Measurements from ENCODE around the gene NISCH. TPM values are rescaled to one million over a fixed set of nuclear protein-coding genes. Genes with fewer than 3 reads are reported as not detected.

The NISCH gene
- polyA plus RNA-seq, 1 donor (not counting 4 experiments of a cell fraction or from before 2014, with no cell fraction given), result 48.1 TPM

- TF ChIP-seq EZH2 (IDR thresholded peaks at IDR 0.05; ENCODE audit: low read length) (no peak), CTCF (optimal IDR thresholded peaks at IDR 0.05 in 1 of 3, IDR thresholded peaks at IDR 0.05 in 1 of 3, conservative IDR thresholded peaks at IDR 0.05 in 1 of 3; ENCODE audit: extremely low read depth in 1 of 3, insufficient read depth in 2 of 3, low read length in 3 of 3) (no peak)
- dilution Hi-C loops (cut with MboI; ENCODE audit: extremely low pct_ligation_motif_present, low sequenced_read_pairs), result no loop called here
- H3K4me3 ChIP-seq (ENCODE audit: control insufficient read depth in 2 of 3, extremely low read depth in 1 of 3, insufficient read depth in 2 of 3, low read depth in 1 of 3, low read length in 3 of 3), result no peak overlapping the region
- no peak overlapping the region for H3K9ac ChIP-seq (ENCODE audit: control insufficient read depth, extremely low read depth, insufficient read depth, low read length)
- H2AFZ ChIP-seq (ENCODE audit: control insufficient read depth, low read length), result no peak overlapping the region
- FAIRE-seq, result no peak
- no peak for DNase-seq (ENCODE audit: low read depth, low spot score)
- H4K20me1 ChIP-seq (ENCODE audit: control insufficient read depth, extremely low read depth, insufficient read depth, low read length), result peaks cover 3% of the 10 kb centered on the region
- H3K79me2 ChIP-seq (ENCODE audit: control insufficient read depth, insufficient read depth, low read length), result no peaks in the 10 kb centered on the region
- H3K9me3 ChIP-seq (ENCODE audit: control insufficient read depth, low read depth, low read length), result no peaks in the 10 kb centered on the region
- peaks cover 20% of the 10 kb centered on the region for H3K4me1 ChIP-seq (ENCODE audit: control insufficient read depth, extremely low read depth, insufficient read depth, low read length)
- H3K4me2 ChIP-seq (ENCODE audit: control insufficient read depth, extremely low read depth, insufficient read depth, low read depth, low read length), result no peak overlapping the region
- peaks cover 5% of the 10 kb centered on the region for H3K27me3 ChIP-seq (ENCODE audit: control insufficient read depth, extremely low read depth, insufficient read depth, low read length)
- H3K36me3 ChIP-seq (ENCODE audit: control insufficient read depth in 2 of 2, extremely low read depth in 1 of 2, insufficient read depth in 2 of 2, low read length in 2 of 2), result peaks cover 4% of the 10 kb centered on the region in 2 experiments
- H3K9me1 ChIP-seq (ENCODE audit: control insufficient read depth, extremely low read depth, insufficient read depth, low read length), result peaks cover 3% of the 10 kb centered on the region
- H3K27ac ChIP-seq (ENCODE audit: control insufficient read depth, insufficient read depth, low read length), result no peak overlapping the region
These were observed 66.1 kb downstream of the NISCH start for GRCh38 chr3:52521488-52521824.

GRCh38 chr3:52521881-52522650 is 66.7 kb downstream of the NISCH start:
- dilution Hi-C loops (cut with MboI; ENCODE audit: extremely low pct_ligation_motif_present, low sequenced_read_pairs), result no loop called here

More at GRCh38 chr3:52521881-52522650, 66.7 kb downstream of the NISCH start:
- H3K9me3 ChIP-seq (ENCODE audit: control insufficient read depth, low read depth, low read length), result no peaks in the 10 kb centered on the region
- peaks cover 5% of the 10 kb centered on the region for H3K27me3 ChIP-seq (ENCODE audit: control insufficient read depth, extremely low read depth, insufficient read depth, low read length)
- H3K9ac ChIP-seq (ENCODE audit: control insufficient read depth, extremely low read depth, insufficient read depth, low read length), result no peak overlapping the region
- peaks cover 3% of the 10 kb centered on the region for H3K9me1 ChIP-seq (ENCODE audit: control insufficient read depth, extremely low read depth, insufficient read depth, low read length)
- H3K36me3 ChIP-seq (ENCODE audit: control insufficient read depth in 2 of 2, extremely low read depth in 1 of 2, insufficient read depth in 2 of 2, low read length in 2 of 2), result peaks cover 4 to 6% of the 10 kb centered on the region in 2 experiments
- no peak for DNase-seq (ENCODE audit: low read depth, low spot score)
- no peak for FAIRE-seq
- H3K4me1 ChIP-seq (ENCODE audit: control insufficient read depth, extremely low read depth, insufficient read depth, low read length), result peaks cover 20% of the 10 kb centered on the region
- H3K27ac ChIP-seq (ENCODE audit: control insufficient read depth, insufficient read depth, low read length), result no peak overlapping the region
- no peak overlapping the region for H2AFZ ChIP-seq (ENCODE audit: control insufficient read depth, low read length)
- no peak overlapping the region for H3K4me2 ChIP-seq (ENCODE audit: control insufficient read depth, extremely low read depth, insufficient read depth, low read depth, low read length)
- no peak overlapping the region for H3K4me3 ChIP-seq (ENCODE audit: control insufficient read depth in 2 of 3, extremely low read depth in 1 of 3, insufficient read depth in 2 of 3, low read depth in 1 of 3, low read length in 3 of 3)
- H4K20me1 ChIP-seq (ENCODE audit: control insufficient read depth, extremely low read depth, insufficient read depth, low read length), result peaks cover 3% of the 10 kb centered on the region
- TF ChIP-seq CTCF (optimal IDR thresholded peaks at IDR 0.05 in 1 of 3, IDR thresholded peaks at IDR 0.05 in 1 of 3, conservative IDR thresholded peaks at IDR 0.05 in 1 of 3; ENCODE audit: extremely low read depth in 1 of 3, insufficient read depth in 2 of 3, low read length in 3 of 3), result no peak
- no peaks in the 10 kb centered on the region for H3K79me2 ChIP-seq (ENCODE audit: control insufficient read depth, insufficient read depth, low read length)
